Hematopoietic multipotent progenitor cell treated with erythropoietin and hydrocortisone succinate and interleukin-3 and kit ligand, for 8 days (in vitro differentiated cells): ENCODE data around the gene REEP5.
A peak's percentile ranks its signal among the peaks of the same experiment; 100 is the strongest.
"Not testable (repeated sequence)": the region's sequence is repeated elsewhere in the genome, so short reads cannot be mapped to it uniquely, and the experiment has no call there.

ENCODE experiments used
- DNase-seq: peaks from one replicate; pipeline ENCODE4 v3.0.0-alpha.2; 2015

Gene REEP5

DNA sequence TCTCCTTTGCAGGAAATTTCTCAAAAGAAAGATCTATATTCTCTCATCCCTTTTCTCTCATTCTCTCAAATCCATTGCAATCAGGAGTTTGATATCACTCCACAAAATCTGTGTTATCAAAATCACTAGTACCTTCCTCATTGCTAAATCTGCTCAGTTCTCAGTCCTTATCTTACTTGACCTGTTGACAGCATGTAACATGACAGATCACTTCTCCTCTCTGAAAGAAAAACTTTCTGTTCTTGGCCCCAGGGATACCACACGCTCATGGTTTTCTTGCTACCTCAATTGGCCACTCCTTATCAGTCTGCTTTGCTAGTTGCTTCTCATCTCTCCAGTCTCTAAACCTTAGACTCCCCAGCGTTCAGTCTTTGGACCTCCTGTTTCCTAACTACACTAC is 38.8 kb downstream of the REEP5 start:
- no peak for DNase-seq

DNA sequence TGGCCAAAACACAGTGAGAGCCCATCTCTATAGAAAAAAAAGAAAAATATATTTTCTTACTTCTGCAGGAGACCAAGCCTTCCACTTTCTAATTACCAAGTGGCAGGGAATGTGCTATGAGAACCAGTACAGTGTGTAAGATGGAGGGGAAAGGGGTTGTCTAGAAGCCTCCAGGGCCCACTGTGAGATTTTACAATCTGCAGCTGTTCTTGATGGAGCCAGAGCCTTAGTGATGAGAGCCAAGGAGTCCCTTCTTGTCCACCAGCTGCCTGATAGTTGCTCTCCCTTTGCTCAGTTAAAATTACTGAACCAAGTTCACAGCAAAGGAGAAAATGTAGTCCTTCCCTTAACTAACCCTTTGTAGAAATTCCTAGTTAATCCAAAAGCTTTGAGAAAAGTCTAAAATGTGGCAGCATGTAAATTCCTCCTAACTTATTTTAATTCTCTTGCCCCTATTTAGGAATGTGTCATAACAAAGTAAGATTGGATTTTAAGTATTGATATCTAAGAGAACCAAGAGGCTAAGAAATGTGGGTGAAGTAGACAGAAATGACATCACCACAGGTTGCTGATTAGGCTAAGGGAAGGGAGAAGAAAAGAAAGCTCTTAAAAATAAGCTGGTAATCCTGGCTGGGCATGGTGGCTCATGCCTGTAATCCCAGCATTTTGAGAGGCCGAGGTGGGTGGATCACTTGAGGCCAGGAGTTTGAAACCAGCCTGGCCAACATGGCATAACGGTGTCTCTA is 41.6 kb downstream of the REEP5 start:
- no peak for DNase-seq

- DNase-seq: peak; percentile 47
Measured at GRCh38 chr5:112878760-112879159, 43.3 kb downstream of the REEP5 start.

GRCh38 chr5:112878101-112878500 is 43.9 kb downstream of the REEP5 start:
- no peak for DNase-seq

GRCh38 chr5:112876362-112876761 is 45.7 kb downstream of the REEP5 start:
- no peak for DNase-seq

DNA sequence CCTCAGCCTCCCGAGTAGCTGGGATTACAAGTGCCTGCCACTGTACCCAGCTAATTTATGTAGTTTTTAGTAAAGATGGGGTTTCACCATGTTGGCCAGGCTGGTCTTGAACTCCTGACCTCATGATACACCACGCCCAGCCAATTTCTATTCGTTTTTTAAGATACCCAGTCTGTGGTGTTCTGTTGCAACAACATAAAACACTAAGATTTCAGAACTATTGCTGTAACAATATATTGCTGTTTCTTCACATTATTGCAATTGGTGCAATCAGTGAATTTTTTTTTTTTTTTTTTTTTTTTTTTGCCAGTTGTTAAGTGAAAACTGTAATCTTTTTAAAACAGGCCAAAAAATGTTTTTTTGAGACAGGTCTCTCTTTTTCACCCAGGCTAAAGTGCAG is 51.1 kb downstream of the REEP5 start:
- no peak for DNase-seq

DNA sequence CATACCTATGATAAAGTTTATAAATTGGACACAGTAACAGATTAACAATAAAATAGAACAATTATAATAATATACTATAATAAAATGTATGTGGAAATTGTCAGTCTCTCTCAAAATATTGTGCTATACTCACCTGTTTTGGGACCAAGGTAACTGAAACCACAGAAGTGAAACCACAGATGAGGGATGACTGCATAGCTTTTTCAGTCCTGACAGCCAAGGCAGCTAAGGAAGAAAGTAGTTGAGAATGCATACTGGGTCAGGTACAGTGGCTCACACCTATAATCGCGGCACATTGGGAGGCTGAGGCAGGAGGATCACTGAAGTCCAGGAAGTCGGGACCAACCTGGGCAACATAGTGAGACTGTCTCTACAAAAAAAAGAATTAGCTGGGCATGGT is 52.1 kb downstream of the REEP5 start:
- DNase-seq: no peak

DNA sequence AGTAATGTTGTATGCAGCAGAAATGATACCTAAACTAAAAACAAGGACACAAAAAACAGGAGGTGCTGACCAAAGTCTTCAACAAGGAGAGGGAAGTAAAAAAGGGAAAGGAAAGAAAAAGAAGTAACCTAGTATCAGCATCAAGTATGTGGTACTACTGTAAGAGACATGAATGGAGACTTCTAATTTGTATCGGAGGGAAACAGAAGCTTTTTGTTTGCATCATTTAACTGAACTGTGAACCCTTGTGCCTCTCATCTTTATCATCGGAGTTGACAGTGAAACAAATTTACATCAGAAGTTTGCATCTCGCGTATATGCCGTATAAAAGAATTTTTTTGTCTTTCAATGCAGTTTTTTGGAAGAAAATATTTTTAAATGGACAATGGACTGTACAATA is 54.6 kb downstream of the REEP5 start:
- no peak for DNase-seq

GRCh38 chr5:112866739-112867138 is 55.3 kb downstream of the REEP5 start:
- DNase-seq: no peak

DNA sequence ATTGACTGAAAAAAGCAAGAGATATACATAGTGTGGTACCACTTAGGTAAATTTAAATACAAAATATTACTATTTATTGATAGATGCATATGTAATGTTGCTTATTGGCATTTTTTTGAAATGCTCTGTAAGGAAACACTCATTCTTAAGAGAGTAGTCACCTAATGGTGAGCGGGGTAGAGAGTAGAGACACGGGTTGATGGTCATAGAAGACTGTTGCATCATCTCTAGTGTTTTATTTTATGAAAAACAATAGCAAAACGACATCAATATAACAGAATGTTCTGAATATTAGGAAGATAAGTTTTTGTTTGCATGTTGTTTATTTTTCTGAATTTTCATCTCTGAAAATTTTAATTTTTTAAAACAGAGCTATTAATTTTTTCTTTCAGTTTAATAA is 56.9 kb downstream of the REEP5 start:
- DNase-seq: no peak

DNA sequence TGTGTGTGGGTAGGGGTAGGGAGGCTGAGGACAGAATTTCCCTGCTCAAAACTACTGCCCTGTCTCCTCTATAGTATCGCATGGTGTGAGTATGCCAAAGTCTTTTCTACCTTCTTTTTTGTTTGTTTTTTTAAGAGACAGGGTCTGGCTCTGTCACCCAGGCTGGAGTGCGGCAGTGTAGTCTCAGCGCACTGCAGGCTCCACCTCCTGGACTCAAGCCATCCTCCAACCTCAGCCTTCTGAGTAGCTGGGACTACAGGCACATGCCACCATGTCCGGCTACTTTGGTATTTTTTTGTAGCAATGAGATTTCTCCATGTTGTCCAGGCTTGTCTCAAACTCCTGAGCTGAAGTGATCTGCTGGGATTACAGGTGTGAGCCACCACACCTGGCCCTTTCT is 58.5 kb downstream of the REEP5 start:
- DNase-seq: no peak

- no peak for DNase-seq
Measured at GRCh38 chr5:112862085-112862484, 59.9 kb downstream of the REEP5 start.

GRCh38 chr5:112861638-112861985 is 60.4 kb downstream of the REEP5 start:
- DNase-seq: no peak

DNA sequence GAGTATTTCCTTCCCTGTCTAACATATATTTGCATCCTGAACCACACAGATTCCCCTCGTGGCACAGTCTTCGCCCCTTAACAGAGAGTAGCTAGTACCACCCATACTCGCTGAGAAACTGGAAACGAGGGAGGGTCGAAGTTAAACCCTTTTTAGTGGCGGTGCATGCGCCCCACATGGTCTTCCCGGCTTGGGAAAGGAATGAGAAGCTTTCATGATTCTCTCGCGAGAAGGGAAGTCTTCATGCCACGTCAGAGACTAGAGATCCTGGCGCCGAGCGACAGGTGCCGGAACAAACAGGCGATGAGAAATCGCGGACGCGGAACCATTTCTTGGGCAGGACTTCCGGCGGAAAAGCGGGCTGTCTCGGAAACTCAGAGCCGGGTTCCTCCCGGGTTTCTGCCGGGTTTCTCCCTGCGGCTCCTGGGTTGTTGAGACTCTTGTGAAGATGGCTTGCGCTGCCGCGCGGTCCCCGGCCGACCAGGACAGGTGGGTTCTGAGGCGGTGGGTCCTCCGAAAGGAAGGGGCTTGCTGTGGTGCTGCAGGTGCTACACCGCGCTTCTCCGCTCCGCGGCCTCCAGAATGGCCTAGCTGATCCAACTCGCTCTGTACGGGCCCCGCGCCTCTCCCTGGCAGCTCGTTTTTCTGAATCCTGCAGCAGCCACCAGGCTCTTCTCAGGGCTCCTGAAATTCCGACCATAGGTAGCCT is 60.9 kb downstream of the REEP5 start, which contains the start of gene SRP19:
Gene SRP19 (plus strand): TSS at position 359 of the 709 bp plus-strand sequence. CDS start 90 bp downstream, at position 449.
- peak; percentile 97 for DNase-seq

- not testable (repeated sequence) for DNase-seq
Measured at GRCh38 chr5:112860571-112860928, 61.5 kb downstream of the REEP5 start.

- DNase-seq: no peak
Measured at GRCh38 chr5:112857866-112858265, 64.2 kb downstream of the REEP5 start.

DNA sequence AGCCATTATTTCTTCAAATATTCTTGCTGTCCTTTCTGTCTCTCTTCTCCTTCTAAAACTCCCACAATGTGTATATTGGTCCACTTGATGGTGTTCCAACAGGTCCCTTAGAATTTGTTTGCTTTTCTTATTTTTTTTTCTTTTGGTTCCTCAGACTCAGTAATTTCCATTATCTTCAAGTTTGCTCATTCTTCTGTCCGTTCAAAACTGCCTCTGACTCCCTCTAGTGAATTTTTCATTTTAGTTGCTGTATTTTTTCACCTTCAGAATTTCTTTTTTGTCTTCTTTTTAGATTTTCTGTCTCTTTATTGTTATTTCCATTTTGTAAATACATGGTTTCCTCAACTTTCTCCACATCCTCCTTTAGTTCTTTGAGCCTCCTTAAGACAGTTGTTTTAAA is 67.4 kb downstream of the REEP5 start:
- no peak for DNase-seq

DNA sequence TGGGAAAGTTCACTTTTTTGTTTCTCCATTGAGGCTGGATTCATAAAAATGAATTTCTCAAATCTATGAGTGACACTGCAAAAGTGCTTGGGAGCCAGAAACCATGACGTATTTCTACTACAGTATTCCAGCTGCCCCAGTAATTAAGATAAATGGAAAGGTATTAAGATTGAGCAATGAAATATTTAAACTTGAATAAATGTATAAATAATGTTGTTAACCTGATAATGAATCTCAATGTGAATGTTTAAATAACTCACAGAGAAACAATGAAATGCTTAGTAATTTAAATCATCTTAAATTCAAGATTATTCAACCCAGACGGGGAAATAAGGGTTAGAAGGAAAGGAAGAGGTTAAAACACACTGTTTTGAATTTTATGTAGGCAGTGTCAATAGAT is 72.1 kb downstream of the REEP5 start:
- no peak for DNase-seq

DNA sequence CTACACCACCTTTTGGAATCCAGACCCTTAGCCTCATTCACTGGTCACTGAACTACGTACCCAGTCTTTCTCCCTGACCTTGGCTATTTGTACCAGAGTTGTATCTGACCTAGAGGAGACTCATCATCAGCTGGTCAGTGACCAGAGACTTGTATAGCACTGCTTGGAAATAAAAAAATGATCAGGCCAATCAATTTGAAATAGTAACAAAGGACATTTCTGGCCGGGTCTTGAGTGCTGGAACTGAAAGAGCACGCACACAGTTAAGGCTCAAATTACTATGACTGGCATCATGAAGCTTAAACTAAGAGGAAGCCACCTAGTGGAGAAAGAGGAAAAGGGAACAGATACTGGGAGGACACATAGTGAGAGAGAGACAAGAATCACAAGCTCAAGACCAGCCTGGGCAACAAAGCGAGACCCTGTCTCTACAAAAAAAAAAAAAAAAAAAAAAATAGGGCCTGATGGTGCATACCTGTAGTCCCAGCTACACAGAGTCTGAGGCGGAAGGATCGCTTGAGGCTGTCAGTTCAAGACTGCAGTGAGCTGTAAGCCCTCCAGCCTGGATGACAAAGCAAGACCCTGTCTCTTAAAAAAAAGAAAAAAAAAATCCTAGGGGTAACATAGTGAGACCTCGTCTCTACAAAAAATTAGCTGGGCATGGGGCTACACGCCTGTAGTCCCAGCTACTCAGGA is 73.8 kb downstream of the REEP5 start:
- peak; percentile 86 for DNase-seq

DNA sequence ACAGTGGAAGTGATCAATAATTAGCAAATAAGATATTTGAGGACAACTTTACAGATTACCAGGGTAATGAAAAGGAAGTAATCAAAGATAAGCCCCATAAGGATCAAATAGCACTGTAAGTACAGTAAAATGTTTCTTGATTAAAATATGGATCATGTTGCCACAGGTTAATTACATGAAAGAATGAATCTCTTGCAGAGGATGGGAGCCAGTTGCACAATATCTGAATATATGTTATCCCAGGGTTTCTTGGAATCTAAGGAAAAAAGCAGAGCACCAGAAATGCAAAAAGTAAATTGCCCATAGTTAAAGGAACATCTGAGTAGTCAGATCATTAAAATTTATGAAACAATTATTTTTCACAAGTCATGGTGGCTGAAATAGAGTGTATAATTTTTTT is 74.7 kb downstream of the REEP5 start:
- DNase-seq: no peak

- DNase-seq: no peak
Measured at GRCh38 chr5:112846556-112846955, 75.5 kb downstream of the REEP5 start.

DNA sequence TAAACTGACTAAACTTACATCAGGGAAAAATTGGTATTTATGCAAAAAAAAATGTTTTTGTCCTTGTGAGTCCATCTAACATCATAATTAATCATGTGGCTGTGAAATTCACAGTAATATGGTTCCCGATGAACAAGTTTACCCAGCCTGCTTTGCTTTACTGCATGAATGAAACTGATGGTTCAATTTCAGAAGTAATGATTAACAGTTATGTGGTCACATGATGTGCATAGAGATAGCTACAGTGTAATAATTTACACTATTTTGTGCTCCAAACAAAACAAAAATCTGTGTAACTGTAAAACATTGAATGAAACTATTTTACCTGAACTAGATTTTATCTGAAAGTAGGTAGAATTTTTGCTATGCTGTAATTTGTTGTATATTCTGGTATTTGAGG is 77.5 kb downstream of the REEP5 start:
- DNase-seq: no peak

DNA sequence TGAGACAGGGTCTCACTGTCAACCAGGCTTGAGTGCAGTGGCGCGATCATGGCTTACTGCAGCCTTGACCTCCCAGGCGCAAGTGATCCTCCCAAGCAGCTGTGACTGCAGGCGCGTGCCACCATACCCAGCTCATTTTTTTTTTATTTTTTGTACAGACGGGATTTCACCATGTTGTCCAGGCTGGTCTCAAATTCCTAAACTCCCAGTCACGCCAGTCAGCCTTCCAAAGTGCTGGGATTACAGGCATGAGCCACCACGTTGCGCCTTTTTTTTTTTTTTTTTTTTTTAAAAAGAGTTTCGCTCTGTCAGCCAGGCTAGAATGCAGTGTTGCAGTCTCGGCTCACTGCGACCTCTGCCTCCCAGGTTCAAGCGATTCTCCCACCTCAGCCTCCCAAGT is 88.1 kb downstream of the REEP5 start:
- DNase-seq: no peak

DNA sequence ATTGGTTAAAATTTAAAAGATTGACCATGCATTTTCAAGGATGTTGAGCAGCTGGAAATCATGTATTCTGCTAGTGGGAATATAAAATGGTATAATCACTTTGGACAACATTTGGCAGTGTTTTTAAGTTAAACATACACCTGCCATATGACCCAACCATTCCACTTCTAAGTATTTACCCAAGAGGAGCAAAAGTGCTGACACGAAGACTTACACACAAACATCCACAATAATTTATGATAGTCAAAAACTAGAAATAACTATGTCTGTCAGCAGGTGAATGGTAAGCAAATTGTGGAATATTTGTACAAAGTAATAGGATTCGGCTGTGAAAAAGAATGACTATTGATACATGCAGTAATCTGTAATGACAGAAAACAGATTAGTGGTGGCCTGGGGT is 91.6 kb downstream of the REEP5 start:
- DNase-seq: no peak
